ENCODE measurements around the gene GDE1. TPM values are rescaled to one million over a fixed set of nuclear protein-coding genes. Genes with fewer than 3 reads are reported as not detected.

Gene GDE1
- total and polyA plus RNA-seq, 4 donors, result 14.8 to 39.1 (median 23.6) TPM

GRCh38 chr16:19468300-19468699 is 53.6 kb downstream of the GDE1 start:
- Histone ChIP-seq H3K9me3 (ENCODE audit: control insufficient read depth in 4 of 4, low read length in 3 of 4) (no peaks in the 10 kb centered on the region), H3K4me1 (ENCODE audit: control insufficient read depth in 4 of 4, insufficient read depth in 4 of 4, low read length in 3 of 4) (no peaks in the 10 kb centered on the region), H3K4me3 (ENCODE audit: low read depth in 1 of 3, low read length in 3 of 3) (no peak overlapping the region), H3K9ac (ENCODE audit: low read depth in 1 of 2, low read length in 2 of 2) (no peak overlapping the region), H3K27me3 (ENCODE audit: control insufficient read depth in 4 of 4, insufficient read depth in 4 of 4, low read length in 3 of 4) (no peaks in the 10 kb centered on the region), H3K36me3 (ENCODE audit: control insufficient read depth in 4 of 4, insufficient read depth in 3 of 4, low read depth in 1 of 4, low read length in 3 of 4) (no peaks in the 10 kb centered on the region), H3K27ac (ENCODE audit: low read depth in 1 of 2, low read length in 2 of 2) (no peak overlapping the region)
- DNase-seq (ENCODE audit: low spot score), result no peak
- TF ChIP-seq CTCF (IDR thresholded peaks at IDR 0.05; ENCODE audit: low read depth, low read length, missing input control) (no peak), YY1 (IDR thresholded peaks at IDR 0.05) (no peak), RAD21 (IDR thresholded peaks at IDR 0.05) (no peak), NR2F2 (IDR thresholded peaks at IDR 0.05) (no peak), JUND (IDR thresholded peaks at IDR 0.05) (no peak), RXRA (IDR thresholded peaks at IDR 0.05) (no peak), FOXA2 (IDR thresholded peaks at IDR 0.05) (no peak), HNF4A (conservative IDR thresholded peaks at IDR 0.05) (no peak), TAF1 (conservative IDR thresholded peaks at IDR 0.05) (no peak)
- TF ChIP-seq, protein P1, sequence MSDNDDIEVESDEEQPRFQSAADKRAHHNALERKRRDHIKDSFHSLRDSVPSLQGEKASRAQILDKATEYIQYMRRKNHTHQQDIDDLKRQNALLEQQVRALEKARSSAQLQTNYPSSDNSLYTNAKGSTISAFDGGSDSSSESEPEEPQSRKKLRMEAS (IDR thresholded peaks at IDR 0.05), result no peak
- 86% methylated on average over 3 of the region's 3 CpGs for WGBS

DNA sequence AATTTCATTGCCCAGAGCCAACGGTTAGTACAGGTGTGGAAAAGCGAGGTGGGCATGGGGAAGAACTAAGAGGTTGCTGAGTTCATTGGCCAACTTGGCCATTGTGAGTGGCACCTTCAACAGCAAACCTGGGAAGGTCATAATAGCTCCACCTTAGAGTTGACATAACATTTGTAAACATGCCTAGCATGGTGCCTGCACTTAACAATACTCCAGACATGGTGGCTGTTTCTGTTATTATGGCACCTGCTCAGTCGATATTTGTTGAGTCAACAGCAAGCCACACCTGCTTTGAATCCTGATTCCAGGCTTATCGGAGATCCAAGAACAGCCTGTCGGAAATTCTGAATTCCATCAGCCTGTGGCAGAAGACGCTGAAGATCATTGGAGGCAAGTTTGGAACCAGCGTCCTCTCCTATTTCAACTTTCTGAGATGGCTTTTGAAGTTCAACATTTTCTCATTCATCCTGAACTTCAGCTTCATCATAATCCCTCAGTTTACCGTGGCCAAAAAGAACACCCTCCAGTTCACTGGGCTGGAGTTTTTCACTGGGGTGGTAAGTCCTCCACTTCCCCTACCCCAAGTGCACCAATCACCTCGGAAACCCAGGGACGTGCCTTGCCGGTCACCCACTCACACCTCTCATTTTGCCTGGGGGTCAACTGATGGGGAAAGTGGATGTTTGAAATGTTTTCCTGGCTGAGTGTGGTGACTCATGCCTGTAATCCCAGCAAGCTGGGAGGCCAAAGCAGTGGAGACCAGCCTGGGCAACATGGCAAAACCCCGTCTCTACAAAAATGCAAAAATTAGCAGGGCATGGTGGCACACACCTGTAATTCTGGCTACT is 58.2 kb downstream of the GDE1 start:
- no peaks in the 10 kb centered on the region for H3K36me3 ChIP-seq (ENCODE audit: control insufficient read depth in 4 of 4, insufficient read depth in 3 of 4, low read depth in 1 of 4, low read length in 3 of 4)
- DNase-seq (ENCODE audit: low spot score), result no peak
- 84% methylated on average over 12 of the region's 12 CpGs for WGBS

More for the DNA sequence above, 58.2 kb downstream of the GDE1 start:
- TF ChIP-seq GABPA (IDR thresholded peaks at IDR 0.05 in 1 of 2, conservative IDR thresholded peaks at IDR 0.05 in 1 of 2) (no peak), JUND (IDR thresholded peaks at IDR 0.05) (no peak), TAF1 (conservative IDR thresholded peaks at IDR 0.05) (no peak), EGR1 (IDR thresholded peaks at IDR 0.05; ENCODE audit: low read depth in 2 of 2) (no peak), HNF4A (conservative IDR thresholded peaks at IDR 0.05) (no peak), NR2F2 (IDR thresholded peaks at IDR 0.05) (no peak), RXRA (IDR thresholded peaks at IDR 0.05) (no peak), CTCF (IDR thresholded peaks at IDR 0.05; ENCODE audit: low read depth, low read length, missing input control) (no peak), SP1 (IDR thresholded peaks at IDR 0.05) (no peak), FOXA1 (IDR thresholded peaks at IDR 0.05) (no peak), RAD21 (IDR thresholded peaks at IDR 0.05) (no peak), FOXA2 (IDR thresholded peaks at IDR 0.05) (no peak), HNF4G (IDR thresholded peaks at IDR 0.05) (no peak), YY1 (IDR thresholded peaks at IDR 0.05) (no peak), REST (IDR thresholded peaks at IDR 0.05) (no peak), ATF3 (IDR thresholded peaks at IDR 0.05) (no peak)
- TF ChIP-seq, protein P2, sequence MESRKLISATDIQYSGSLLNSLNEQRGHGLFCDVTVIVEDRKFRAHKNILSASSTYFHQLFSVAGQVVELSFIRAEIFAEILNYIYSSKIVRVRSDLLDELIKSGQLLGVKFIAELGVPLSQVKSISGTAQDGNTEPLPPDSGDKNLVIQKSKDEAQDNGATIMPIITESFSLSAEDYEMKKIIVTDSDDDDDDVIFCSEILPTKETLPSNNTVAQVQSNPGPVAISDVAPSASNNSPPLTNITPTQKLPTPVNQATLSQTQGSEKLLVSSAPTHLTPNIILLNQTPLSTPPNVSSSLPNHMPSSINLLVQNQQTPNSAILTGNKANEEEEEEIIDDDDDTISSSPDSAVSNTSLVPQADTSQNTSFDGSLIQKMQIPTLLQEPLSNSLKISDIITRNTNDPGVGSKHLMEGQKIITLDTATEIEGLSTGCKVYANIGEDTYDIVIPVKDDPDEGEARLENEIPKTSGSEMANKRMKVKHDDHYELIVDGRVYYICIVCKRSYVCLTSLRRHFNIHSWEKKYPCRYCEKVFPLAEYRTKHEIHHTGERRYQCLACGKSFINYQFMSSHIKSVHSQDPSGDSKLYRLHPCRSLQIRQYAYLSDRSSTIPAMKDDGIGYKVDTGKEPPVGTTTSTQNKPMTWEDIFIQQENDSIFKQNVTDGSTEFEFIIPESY (IDR thresholded peaks at IDR 0.05), result no peak
- TF ChIP-seq, protein P1 (IDR thresholded peaks at IDR 0.05), result no peak
- Histone ChIP-seq H3K27ac (ENCODE audit: low read depth in 1 of 2, low read length in 2 of 2) (no peak overlapping the region), H3K27me3 (ENCODE audit: control insufficient read depth in 4 of 4, insufficient read depth in 4 of 4, low read length in 3 of 4) (peaks cover 0 to 3% (median 0%) of the 10 kb centered on the region in 4 donors), H3K4me3 (ENCODE audit: low read depth in 1 of 3, low read length in 3 of 3) (no peak overlapping the region), H3K4me1 (ENCODE audit: control insufficient read depth in 4 of 4, insufficient read depth in 4 of 4, low read length in 3 of 4) (no peaks in the 10 kb centered on the region), H3K9me3 (ENCODE audit: control insufficient read depth in 4 of 4, low read length in 3 of 4) (no peaks in the 10 kb centered on the region), H3K9ac (ENCODE audit: low read depth in 1 of 2, low read length in 2 of 2) (no peak overlapping the region)
